Thoracic aorta (tissue), 2 donors: Measurements from ENCODE around the gene GPR156. TPM values are rescaled to one million over a fixed set of nuclear protein-coding genes. Genes with fewer than 3 reads are reported as not detected.

Experiments
- ATAC-seq: fragments of 150-250 bp; one replicate; pipeline ENCODE4 v1.8.0; 2017; ENCODE audit warnings: low read depth; ENCODE audit not compliant: insufficient number of reproducible peaks, low FRiP score
- DNase-seq: peaks from one replicate; pipeline ENCODE4 v3.0.0-alpha.2; 2020; ENCODE audit warnings: low spot score
- H3K27ac ChIP-seq, 2 donors: fragments of 200-600 bp; sonication (generic); 1 replicate in 1 of 2; 2 replicates in 1 of 2; pipeline ENCODE4 v1.5.1; 2016; ENCODE audit warnings: mild to moderate bottlenecking in 2 of 2, moderate library complexity in 2 of 2
- H3K27me3 ChIP-seq: fragments of 200-600 bp; sonication (generic); replicated peaks from 2 replicates; pipeline ENCODE4 v1.6.0; 2016; ENCODE audit warnings: mild to moderate bottlenecking; ENCODE audit not compliant: insufficient read depth
- H3K36me3 ChIP-seq: fragments of 200-600 bp; sonication (generic); one replicate; pipeline ENCODE4 v1.5.1; 2016
- H3K4me1 ChIP-seq, 2 donors: fragments of 200-600 bp; sonication (generic); 1 replicate in 1 of 2; 2 replicates in 1 of 2; pipeline versions ENCODE4 v1.5.1 to v1.6.0; 2016; ENCODE audit warnings: low read depth in 2 of 2, mild to moderate bottlenecking in 1 of 2; ENCODE audit not compliant: control insufficient read depth in 1 of 2
- H3K4me3 ChIP-seq: fragments of 200-600 bp; sonication (generic); 2 replicates; pipeline ENCODE4 v1.5.1; 2016; ENCODE audit warnings: mild to moderate bottlenecking
- H3K9me3 ChIP-seq: fragments of 200-600 bp; sonication (generic); 2 replicates; pipeline ENCODE4 v1.5.1; 2016
- total RNA-seq, 2 donors: library from RNA; depleted of rRNA; stranded (reverse); fragments of >200 nt; gene quantifications; one replicate each; pipeline versions ENCODE4 v1.1.0 to v1.2.3, GENCODE V29; 2016
- TF ChIP-seq, protein P1 (sequence below): fragments of 200-600 bp; sonication (generic); IDR thresholded peaks from one replicate; pipeline ENCODE4 v1.5.1; 2019; ENCODE audit warnings: antibody characterized with exemption

Gene GPR156
- total RNA-seq, 2 donors from 2014 or later = 0.27 to 0.35 TPM

DNA sequence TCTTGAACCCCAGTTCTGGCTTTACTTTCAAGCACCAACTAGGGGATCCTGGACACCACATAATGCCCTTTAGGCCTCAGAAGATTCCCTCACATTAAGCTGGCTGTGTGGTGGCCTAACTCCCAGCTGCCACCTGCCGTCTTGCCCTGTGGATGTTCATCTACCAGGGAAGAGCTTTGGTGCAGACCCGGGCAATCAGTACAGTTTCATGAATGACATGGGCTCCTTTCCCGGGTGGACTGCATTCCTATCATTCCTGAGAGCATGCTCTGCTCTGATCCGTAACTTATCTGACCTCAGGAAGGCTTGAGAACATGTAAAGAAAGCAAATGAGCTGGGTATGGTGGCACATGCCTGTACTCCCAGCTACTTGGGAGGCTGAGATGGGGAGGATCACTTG, 140.8 kb downstream of the GPR156 start:
- Histone ChIP-seq H3K36me3 (no peaks in the 10 kb centered on the region), H3K27ac (no peak overlapping the region), H3K4me3 (no peak overlapping the region), H3K27me3 (no peaks in the 10 kb centered on the region), H3K4me1 (no peaks in the 10 kb centered on the region), H3K9me3 (no peaks in the 10 kb centered on the region)
- TF ChIP-seq, protein P1, sequence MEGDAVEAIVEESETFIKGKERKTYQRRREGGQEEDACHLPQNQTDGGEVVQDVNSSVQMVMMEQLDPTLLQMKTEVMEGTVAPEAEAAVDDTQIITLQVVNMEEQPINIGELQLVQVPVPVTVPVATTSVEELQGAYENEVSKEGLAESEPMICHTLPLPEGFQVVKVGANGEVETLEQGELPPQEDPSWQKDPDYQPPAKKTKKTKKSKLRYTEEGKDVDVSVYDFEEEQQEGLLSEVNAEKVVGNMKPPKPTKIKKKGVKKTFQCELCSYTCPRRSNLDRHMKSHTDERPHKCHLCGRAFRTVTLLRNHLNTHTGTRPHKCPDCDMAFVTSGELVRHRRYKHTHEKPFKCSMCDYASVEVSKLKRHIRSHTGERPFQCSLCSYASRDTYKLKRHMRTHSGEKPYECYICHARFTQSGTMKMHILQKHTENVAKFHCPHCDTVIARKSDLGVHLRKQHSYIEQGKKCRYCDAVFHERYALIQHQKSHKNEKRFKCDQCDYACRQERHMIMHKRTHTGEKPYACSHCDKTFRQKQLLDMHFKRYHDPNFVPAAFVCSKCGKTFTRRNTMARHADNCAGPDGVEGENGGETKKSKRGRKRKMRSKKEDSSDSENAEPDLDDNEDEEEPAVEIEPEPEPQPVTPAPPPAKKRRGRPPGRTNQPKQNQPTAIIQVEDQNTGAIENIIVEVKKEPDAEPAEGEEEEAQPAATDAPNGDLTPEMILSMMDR = no peak
- no peak for DNase-seq
- ATAC-seq = no peak

DNA sequence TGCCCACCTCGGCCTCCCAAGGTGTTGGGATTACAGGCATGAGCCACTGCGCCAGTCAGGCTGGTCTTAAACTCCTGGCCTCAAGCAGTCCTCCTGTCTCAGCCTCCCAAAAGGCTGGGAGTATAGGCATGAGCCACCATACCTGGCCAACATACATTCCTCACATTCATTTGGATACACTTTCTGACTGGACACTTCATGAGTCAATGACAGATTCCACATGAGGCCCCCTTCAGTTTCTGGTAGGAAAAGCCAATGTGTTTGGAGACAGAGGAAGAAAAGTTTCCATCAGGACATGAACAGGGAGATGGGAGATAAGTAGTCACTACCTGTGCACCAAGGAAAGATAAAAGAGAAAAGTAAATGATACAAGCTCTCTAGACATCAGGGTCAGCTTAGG, 141.3 kb downstream of the GPR156 start:
- Histone ChIP-seq H3K27ac (no peak overlapping the region), H3K4me1 (no peaks in the 10 kb centered on the region), H3K4me3 (no peak overlapping the region), H3K9me3 (no peaks in the 10 kb centered on the region), H3K36me3 (no peaks in the 10 kb centered on the region), H3K27me3 (no peaks in the 10 kb centered on the region)
- TF ChIP-seq, protein P1 = no peak
- ATAC-seq (no peak), DNase-seq (no peak)

DNA sequence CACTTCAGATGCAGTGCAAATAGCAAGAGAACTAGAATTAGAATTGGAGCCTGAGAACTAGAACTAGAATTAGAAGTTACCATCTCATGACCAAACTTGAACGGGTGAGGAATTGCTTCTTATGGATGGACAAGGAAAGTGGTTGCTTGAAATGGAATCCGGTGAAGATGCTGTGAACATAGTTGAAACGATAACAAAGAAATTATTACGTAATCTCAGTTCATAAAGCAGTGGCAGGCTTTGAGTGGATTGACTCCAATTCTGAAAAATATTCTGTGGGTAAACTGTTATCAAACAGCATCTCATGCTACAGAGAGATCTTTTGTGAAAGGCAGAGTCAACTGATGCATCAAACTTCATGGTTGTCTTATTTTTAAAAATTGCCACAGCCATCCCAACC, 142.8 kb downstream of the GPR156 start:
- DNase-seq (no peak), ATAC-seq (no peak)
- no peak overlapping the region for H3K4me3 ChIP-seq
- TF ChIP-seq, protein P1 = no peak
- no peaks in the 10 kb centered on the region for H3K36me3 ChIP-seq
- H3K4me1 ChIP-seq = no peaks in the 10 kb centered on the region
- H3K27me3 ChIP-seq = no peaks in the 10 kb centered on the region
- no peaks in the 10 kb centered on the region for H3K9me3 ChIP-seq
- no peak overlapping the region for H3K27ac ChIP-seq

DNA sequence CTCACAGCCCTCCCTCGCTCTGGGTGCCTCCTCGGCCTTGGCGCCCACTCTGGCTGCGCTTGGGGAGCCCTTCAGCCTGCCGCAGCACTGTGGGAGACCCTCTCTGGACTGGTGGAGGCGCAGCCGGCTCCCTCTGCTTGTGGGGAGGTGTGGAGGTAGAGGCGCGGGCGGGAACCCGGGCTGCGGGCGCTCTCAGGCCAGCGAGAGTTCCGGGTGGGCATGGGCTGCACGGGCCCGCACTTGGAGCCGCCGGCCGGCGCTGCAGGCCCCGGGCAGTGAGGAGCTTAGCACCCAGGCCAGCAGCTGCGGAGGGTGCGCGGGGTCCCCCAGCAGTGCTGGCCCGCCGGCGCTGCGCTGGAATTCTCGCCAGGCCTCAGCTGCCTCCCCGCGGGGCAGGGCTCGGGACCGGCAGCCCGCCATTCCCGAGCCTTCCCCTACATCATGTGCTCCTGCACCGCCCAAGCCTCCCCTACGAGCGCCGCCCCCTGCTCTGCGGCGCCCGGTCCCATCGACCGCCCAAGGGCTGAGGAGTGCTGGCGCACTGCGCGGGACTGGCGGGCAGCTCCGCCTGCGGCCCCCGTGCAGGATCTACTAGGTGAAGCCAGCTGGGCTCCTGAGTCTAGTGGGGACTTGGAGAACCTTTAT, 144.8 kb downstream of the GPR156 start:
- Histone ChIP-seq H3K27ac (no peak overlapping the region), H3K27me3 (no peaks in the 10 kb centered on the region), H3K36me3 (no peaks in the 10 kb centered on the region), H3K4me3 (no peak overlapping the region), H3K9me3 (no peaks in the 10 kb centered on the region), H3K4me1 (no peaks in the 10 kb centered on the region)
- TF ChIP-seq, protein P1 = no peak
- DNase-seq (no peak), ATAC-seq (no peak)

DNA sequence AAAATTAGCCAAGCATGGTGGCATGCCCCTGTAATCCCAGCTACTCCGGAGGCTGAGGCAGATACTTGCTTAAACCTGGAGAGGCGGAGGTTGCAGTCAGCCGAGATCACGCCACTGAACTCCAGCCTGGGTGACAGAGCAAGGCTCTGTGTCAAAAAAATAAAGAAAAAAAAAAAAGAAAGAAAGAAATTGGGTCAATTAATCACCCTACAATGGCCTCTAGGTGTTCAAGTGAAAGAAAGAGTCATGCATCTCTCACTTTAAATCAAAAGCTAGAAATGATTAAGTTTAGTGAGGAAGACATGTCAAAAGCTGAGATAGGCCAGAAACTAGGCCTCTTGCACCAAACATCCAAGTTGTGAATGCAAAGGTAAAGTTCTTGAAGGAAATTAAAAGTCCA, 145.9 kb downstream of the GPR156 start:
- Histone ChIP-seq H3K9me3 (no peaks in the 10 kb centered on the region), H3K27ac (no peak overlapping the region), H3K36me3 (no peaks in the 10 kb centered on the region), H3K27me3 (no peaks in the 10 kb centered on the region), H3K4me3 (no peak overlapping the region), H3K4me1 (no peaks in the 10 kb centered on the region)
- ATAC-seq = no peak
- TF ChIP-seq, protein P1 = no peak
- no peak for DNase-seq
